LNCaP clone FGC (cell line): ENCODE data around the gene AIF1L.
"Not testable (repeated sequence)": the region's sequence is repeated elsewhere in the genome, so short reads cannot be mapped to it uniquely, and the experiment has no call there.

Experiments used
- DNase-seq: peaks from one replicate; pipeline ENCODE4 v3.0.0-alpha.2; 2011; ENCODE audit warnings: low read depth
- H3K4me3 ChIP-seq: 2 replicates; pipeline ENCODE4 v1.5.1; 2011; ENCODE audit warnings: mild to moderate bottlenecking, low read depth, low read length, control low read depth
- CTCF ChIP-seq: IDR thresholded peaks from 2 replicates; pipeline ENCODE4 v1.5.1; 2012; ENCODE audit warnings: mild to moderate bottlenecking; ENCODE audit not compliant: control insufficient read depth, insufficient read depth; ENCODE audit errors: extremely low read depth

The AIF1L gene

GRCh38 chr9:131107760-131108159 lies 11.4 kb downstream of the AIF1L start:
- no peak overlapping the region for H3K4me3 ChIP-seq
- no peak for DNase-seq
- no peak for TF ChIP-seq CTCF

GRCh38 chr9:131111186-131111853 lies 15.0 kb downstream of the AIF1L start:
- no peak for DNase-seq
- no peak for TF ChIP-seq CTCF
- H3K4me3 ChIP-seq: no peak overlapping the region

GRCh38 chr9:131111854-131112311 lies 15.6 kb downstream of the AIF1L start:
- no peak for DNase-seq
- no peak overlapping the region for H3K4me3 ChIP-seq
- TF ChIP-seq CTCF: no peak

GRCh38 chr9:131112374-131113154 lies 16.2 kb downstream of the AIF1L start:
- no peak for DNase-seq
- TF ChIP-seq CTCF: no peak
- H3K4me3 ChIP-seq: no peak overlapping the region

- no peak for TF ChIP-seq CTCF
- H3K4me3 ChIP-seq: no peak overlapping the region
- no peak for DNase-seq
Observed at GRCh38 chr9:131113655-131114054, 17.3 kb downstream of the AIF1L start.

GRCh38 chr9:131114084-131114535 lies 17.8 kb downstream of the AIF1L start:
- DNase-seq: no peak
- no peak for TF ChIP-seq CTCF
- H3K4me3 ChIP-seq: no peak overlapping the region

- not testable (repeated sequence) for DNase-seq, H3K4me3 ChIP-seq
Observed at GRCh38 chr9:131115360-131115742, 19.0 kb downstream of the AIF1L start.
